Activated naive CD4-positive, alpha-beta T cell treated with anti-CD3 and anti-CD28 coated beads, Interleukin-2, amount 10 ng/mL, durations not matched to agents 7 days and 5 days (primary cell): ENCODE measurements around the gene PCDH10.
A peak's percentile ranks its signal among the peaks of the same experiment; 100 is the strongest.

Experiments used
- CTCF ChIA-PET: fragments of 350-600 bp; sonication (Branson Sonifier 250); formaldehyde crosslinking; loops from one replicate; lab custom pipeline; 2021; ENCODE audit warnings: antibody characterized with exemption; lab: Charles Lee
- DNase-seq: peaks from one replicate; pipeline ENCODE4 v3.0.0-alpha.2; 2020
- H3K27ac Mint-ChIP-seq: one replicate; pipeline ENCODE4 v1.8.0; 2021; ENCODE audit warnings: mild to moderate bottlenecking, moderate library complexity, mixed read lengths
- H3K27me3 Mint-ChIP-seq: one replicate; pipeline ENCODE4 v1.8.0; 2021; ENCODE audit warnings: mild to moderate bottlenecking, mixed read lengths
- H3K36me3 Mint-ChIP-seq: one replicate; pipeline ENCODE4 v1.8.0; 2021; ENCODE audit warnings: mixed read lengths
- H3K4me1 Mint-ChIP-seq: one replicate; pipeline ENCODE4 v1.8.0; 2021; ENCODE audit warnings: mixed read lengths
- H3K4me3 Mint-ChIP-seq: one replicate; pipeline ENCODE4 v1.8.0; 2021; ENCODE audit warnings: mild to moderate bottlenecking, moderate library complexity, mixed read lengths
- H3K9me3 Mint-ChIP-seq: one replicate; pipeline ENCODE4 v1.8.0; 2021; ENCODE audit warnings: mixed read lengths

Gene PCDH10, protein sequence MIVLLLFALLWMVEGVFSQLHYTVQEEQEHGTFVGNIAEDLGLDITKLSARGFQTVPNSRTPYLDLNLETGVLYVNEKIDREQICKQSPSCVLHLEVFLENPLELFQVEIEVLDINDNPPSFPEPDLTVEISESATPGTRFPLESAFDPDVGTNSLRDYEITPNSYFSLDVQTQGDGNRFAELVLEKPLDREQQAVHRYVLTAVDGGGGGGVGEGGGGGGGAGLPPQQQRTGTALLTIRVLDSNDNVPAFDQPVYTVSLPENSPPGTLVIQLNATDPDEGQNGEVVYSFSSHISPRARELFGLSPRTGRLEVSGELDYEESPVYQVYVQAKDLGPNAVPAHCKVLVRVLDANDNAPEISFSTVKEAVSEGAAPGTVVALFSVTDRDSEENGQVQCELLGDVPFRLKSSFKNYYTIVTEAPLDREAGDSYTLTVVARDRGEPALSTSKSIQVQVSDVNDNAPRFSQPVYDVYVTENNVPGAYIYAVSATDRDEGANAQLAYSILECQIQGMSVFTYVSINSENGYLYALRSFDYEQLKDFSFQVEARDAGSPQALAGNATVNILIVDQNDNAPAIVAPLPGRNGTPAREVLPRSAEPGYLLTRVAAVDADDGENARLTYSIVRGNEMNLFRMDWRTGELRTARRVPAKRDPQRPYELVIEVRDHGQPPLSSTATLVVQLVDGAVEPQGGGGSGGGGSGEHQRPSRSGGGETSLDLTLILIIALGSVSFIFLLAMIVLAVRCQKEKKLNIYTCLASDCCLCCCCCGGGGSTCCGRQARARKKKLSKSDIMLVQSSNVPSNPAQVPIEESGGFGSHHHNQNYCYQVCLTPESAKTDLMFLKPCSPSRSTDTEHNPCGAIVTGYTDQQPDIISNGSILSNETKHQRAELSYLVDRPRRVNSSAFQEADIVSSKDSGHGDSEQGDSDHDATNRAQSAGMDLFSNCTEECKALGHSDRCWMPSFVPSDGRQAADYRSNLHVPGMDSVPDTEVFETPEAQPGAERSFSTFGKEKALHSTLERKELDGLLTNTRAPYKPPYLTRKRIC

DNA sequence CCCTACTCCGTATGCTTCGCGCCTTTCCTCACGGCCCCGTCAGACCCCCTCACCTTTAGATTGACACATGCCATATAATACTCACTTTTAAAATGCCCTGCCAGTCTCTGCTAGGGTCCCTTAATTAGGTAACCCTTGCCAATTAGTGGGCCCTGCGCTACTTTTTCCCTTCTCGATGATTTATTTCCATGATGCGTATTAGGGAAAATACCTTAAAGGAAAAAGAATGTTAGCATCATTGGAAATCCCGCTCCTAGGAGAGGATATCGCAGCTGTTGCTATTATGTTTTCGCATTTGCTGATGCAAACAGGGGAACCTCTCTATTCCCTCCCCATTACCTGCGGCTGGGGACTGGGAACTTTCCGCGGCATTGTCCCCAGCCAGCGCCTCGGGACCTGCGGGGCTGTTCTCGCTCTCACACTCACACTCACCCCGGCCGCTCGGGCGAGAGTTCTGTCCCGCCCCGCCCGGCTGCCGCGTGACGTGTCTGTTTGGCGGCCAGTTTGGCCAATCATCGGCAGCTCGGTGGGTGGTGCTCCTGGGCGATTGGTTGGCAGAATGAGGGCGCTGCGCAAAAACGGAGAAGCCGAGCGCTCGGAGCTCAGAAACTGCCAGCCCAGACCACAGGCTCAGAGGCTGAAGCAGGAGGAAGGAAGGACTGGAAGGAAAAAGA is at the start of gene PCDH10:
Gene PCDH10, plus strand, starts transcription at position 605 of the 674 bp plus-strand sequence. CDS start 847 bp downstream, outside the sequence.
- peak; percentile 29 for DNase-seq
- Mint-ChIP-seq H3K36me3 (peaks cover 10% of the 10 kb centered on the region), H3K27me3 (peaks cover 78% of the 10 kb centered on the region), H3K27ac (peak within 1 kb of the TSS; percentile 75), H3K4me1 (peaks cover 18% of the 10 kb centered on the region), H3K9me3 (no peaks in the 10 kb centered on the region), H3K4me3 (peak within 1 kb of the TSS; percentile 30)
- CTCF ChIA-PET: no interaction called here

DNA sequence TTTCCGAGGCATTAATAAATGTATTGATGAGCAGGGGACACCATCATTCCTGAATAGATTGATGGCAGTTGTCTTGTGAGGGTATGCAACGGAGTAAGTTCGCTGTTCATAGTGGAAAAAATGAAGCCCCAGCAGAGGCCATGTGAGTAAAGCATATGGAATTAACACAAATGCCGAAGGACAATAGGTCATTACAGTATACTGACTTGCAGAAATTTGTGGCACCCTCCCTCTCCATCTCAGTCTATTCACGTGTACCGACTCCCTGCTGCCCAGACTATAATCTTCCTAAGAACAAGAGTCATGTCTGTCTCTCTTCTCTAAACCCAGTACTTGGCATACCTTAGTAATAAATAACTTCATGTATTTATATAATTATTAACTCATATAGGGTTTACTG is 47.1 kb upstream of the PCDH10 start:
- Mint-ChIP-seq H3K4me3 (no peak overlapping the region), H3K4me1 (no peaks in the 10 kb centered on the region), H3K27ac (no peak overlapping the region), H3K27me3 (no peaks in the 10 kb centered on the region), H3K36me3 (no peaks in the 10 kb centered on the region), H3K9me3 (peaks cover 2% of the 10 kb centered on the region)
- CTCF ChIA-PET: no interaction called here
- DNase-seq: no peak

DNA sequence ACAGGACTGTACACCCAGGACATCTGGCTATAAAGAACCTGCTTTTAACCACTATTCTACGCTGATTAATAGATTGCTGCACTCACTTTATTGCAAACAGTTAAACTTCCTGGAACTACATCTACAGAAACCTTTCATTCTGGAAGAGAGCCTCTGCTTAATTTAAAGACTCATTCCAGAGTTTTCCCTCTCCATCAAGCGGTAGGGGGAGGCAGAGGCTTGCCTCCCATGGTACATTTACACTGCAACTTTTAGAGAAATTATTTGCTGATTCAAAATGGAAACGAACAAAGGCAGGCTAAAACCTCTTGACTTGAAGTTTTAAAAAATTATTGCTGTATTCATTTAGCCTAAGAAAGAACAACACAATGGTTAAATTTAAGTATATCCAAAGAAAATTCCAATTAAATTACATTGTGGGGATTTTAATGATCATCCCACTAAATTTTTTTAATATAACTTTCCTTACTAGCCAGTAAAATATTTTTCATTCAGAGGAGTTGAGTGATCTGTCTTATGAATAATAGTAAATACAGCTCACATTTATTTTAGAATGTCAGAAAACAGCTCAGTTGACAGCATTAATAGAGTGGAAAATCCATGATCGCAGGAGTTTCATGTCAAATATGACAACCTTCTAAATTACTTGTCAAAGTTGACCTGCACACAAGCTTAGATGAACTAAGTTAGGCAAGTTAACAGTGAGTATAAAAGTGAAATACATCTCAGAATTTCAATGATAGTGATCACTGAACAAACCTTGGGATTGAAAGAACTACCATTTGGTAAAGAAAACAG is 46.3 kb upstream of the PCDH10 start:
- no peak overlapping the region for H3K4me3 Mint-ChIP-seq
- CTCF ChIA-PET: no interaction called here
- H3K27ac Mint-ChIP-seq: no peak overlapping the region
- H3K9me3 Mint-ChIP-seq: peaks cover 2% of the 10 kb centered on the region
- H3K36me3 Mint-ChIP-seq: no peaks in the 10 kb centered on the region
- no peaks in the 10 kb centered on the region for H3K27me3 Mint-ChIP-seq
- no peaks in the 10 kb centered on the region for H3K4me1 Mint-ChIP-seq
- DNase-seq: no peak

DNA sequence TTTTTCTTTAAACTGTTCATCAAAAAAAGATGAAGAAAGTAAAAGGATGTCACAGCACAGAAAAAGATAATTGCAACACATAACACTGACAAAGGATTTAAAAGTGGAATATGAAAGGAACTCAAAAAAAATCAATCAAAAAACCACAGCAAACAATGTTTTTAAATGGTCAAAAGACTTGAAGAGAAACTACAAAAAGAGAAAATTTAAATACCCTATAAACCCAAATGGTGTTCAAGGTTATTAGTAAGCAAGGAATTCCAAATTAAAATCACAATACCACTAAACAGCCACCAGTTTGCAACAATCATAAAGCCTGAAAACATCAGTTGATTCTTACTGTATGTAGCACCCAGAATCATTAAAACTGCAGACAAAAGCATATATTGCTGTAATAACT is 36.5 kb upstream of the PCDH10 start:
- no peaks in the 10 kb centered on the region for H3K36me3 Mint-ChIP-seq
- DNase-seq: no peak
- CTCF ChIA-PET: no interaction called here
- no peaks in the 10 kb centered on the region for H3K4me1 Mint-ChIP-seq
- H3K27me3 Mint-ChIP-seq: no peaks in the 10 kb centered on the region
- no peaks in the 10 kb centered on the region for H3K9me3 Mint-ChIP-seq
- no peak overlapping the region for H3K4me3 Mint-ChIP-seq
- no peak overlapping the region for H3K27ac Mint-ChIP-seq

DNA sequence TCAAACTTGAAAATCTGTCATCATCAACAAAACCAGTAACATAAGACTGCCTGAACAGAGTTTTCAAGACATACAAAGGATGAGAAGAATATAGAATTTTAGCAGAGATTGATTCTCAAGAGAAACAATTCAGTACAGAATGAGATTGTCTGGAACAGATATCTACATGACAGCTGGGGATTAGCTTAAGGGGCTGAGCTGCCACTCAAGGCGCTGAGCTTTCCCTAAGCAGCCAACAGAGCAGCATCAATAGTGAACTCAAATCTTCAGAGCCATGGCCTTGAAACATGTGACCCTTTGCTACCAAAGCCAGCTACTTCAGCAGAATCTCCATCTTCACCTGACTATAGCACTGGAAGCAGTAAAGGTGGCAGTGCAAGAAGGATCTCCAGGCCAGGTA is 24.3 kb upstream of the PCDH10 start:
- DNase-seq: no peak
- Mint-ChIP-seq H3K4me1 (no peaks in the 10 kb centered on the region), H3K4me3 (no peak overlapping the region), H3K9me3 (peaks cover 6% of the 10 kb centered on the region), H3K27me3 (no peaks in the 10 kb centered on the region), H3K27ac (no peak overlapping the region), H3K36me3 (no peaks in the 10 kb centered on the region)
- CTCF ChIA-PET: no interaction called here

DNA sequence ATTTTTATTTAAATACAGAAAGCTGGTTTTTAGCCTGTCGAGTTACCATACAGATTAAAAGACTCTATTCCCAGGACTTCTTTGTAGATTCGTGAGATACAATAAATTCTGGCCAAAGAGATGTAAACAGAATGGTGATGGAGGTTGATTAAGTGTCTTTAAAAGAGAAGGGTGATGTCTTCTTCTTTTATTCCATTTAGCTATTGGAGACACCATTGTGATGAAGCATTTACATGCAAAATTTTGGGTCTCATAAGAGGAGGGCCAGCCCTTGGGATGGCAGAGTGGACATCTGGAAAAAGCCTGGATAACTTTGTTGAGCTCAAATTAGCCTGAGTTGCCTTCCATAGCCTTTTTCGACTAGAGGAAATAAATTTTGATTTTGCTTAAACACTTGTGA is 21.6 kb upstream of the PCDH10 start:
- Mint-ChIP-seq H3K27me3 (no peaks in the 10 kb centered on the region), H3K36me3 (no peaks in the 10 kb centered on the region), H3K27ac (no peak overlapping the region), H3K4me3 (no peak overlapping the region), H3K9me3 (peaks cover 8% of the 10 kb centered on the region), H3K4me1 (no peaks in the 10 kb centered on the region)
- DNase-seq: no peak
- CTCF ChIA-PET: no interaction called here

DNA sequence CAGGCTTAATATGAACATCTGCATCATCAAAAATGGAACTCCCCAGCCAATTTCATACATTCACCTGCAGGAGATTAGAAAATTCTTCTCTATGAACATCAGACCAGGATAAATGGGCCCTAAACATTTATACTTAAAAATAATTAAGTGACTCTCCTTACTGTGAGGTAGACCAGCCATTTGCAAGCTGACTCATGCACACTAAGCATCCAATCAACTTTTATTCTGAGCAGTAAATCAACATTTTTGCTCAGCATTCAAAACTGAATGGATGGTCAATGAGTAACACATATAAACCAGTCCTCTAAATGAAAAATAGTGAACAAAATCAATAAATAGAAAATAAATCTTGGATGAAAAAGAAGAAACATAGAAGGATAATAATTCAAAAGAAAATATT is 19.9 kb upstream of the PCDH10 start:
- no peak overlapping the region for H3K4me3 Mint-ChIP-seq
- H3K9me3 Mint-ChIP-seq: peaks cover 8% of the 10 kb centered on the region
- H3K27me3 Mint-ChIP-seq: no peaks in the 10 kb centered on the region
- no peak overlapping the region for H3K27ac Mint-ChIP-seq
- CTCF ChIA-PET: no interaction called here
- no peaks in the 10 kb centered on the region for H3K36me3 Mint-ChIP-seq
- no peak for DNase-seq
- no peaks in the 10 kb centered on the region for H3K4me1 Mint-ChIP-seq

DNA sequence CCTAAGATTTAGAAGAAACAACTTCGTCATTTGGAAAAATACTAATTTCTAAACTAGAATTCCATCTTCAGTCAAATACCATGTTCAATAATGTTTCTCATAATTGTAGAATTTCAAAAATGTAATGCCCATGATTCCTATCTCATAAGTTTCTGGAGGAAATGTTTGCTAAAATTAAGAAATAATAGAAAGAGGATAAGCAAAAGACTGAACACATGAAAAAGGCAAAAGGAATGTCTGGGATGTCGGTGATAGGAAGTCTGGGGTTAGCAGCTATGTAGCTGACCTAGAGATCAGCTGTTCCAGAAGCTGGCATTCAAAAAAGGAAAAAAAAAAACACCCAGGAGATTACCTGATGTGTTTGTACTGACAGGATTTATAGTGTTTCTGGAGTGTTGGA is 18.9 kb upstream of the PCDH10 start:
- H3K27ac Mint-ChIP-seq: no peak overlapping the region
- peaks cover 8% of the 10 kb centered on the region for H3K9me3 Mint-ChIP-seq
- DNase-seq: no peak
- no peaks in the 10 kb centered on the region for H3K4me1 Mint-ChIP-seq
- CTCF ChIA-PET: no interaction called here
- H3K4me3 Mint-ChIP-seq: no peak overlapping the region
- no peaks in the 10 kb centered on the region for H3K27me3 Mint-ChIP-seq
- H3K36me3 Mint-ChIP-seq: no peaks in the 10 kb centered on the region

DNA sequence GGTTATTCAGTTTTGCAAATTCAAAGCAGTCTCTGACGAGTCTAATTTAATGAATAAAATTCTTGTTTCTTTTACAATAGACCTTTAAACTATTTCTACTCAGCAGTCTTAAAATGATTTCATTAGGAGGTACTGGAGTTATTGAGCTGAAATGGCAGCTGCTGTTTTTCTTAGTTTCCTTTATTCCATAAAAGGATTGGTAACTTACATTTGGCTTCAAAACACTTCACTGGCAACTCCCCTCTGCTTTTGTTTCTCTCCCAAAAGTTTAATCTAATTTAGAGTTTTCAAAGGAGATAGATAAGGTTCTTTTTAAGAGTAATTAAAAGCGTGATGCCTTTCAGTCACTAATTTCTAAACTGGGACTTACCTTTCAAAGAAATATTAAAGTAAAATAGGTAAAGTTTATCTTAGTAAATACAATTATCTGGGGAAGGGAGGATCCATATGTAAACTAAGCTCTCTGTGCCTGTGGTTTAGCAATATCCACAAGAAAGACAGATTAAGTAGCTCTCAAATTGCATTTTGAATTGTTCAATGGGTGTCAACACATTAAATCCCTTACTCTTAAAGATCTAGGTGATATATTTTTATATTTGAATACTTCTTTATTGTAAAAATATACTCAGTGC is 17.1 kb upstream of the PCDH10 start:
- Mint-ChIP-seq H3K4me3 (no peak overlapping the region), H3K4me1 (no peaks in the 10 kb centered on the region), H3K27me3 (no peaks in the 10 kb centered on the region), H3K9me3 (peaks cover 2% of the 10 kb centered on the region), H3K36me3 (no peaks in the 10 kb centered on the region), H3K27ac (no peak overlapping the region)
- CTCF ChIA-PET: no interaction called here
- no peak for DNase-seq

DNA sequence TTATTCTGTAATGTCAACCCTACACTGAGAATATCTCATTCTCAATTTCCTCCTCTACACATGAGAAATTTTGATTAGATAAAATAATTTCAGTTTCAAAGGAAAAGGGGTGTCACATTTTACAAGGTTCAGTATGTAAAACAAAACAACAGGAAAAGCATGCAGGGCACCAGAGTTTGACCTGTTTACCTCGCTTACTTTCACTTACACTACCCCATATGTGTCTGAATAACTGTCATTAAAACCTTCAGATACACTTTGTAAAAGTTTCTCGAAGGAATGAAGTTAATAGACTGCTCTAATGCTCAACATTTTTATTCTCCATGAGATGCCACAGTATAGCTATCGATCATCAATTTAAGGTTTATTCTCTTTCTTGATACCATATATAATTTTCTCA is 12.3 kb upstream of the PCDH10 start:
- CTCF ChIA-PET: no interaction called here
- H3K4me1 Mint-ChIP-seq: no peaks in the 10 kb centered on the region
- H3K4me3 Mint-ChIP-seq: no peak overlapping the region
- H3K27me3 Mint-ChIP-seq: no peaks in the 10 kb centered on the region
- H3K27ac Mint-ChIP-seq: no peak overlapping the region
- H3K9me3 Mint-ChIP-seq: no peaks in the 10 kb centered on the region
- H3K36me3 Mint-ChIP-seq: no peaks in the 10 kb centered on the region
- DNase-seq: no peak

DNA sequence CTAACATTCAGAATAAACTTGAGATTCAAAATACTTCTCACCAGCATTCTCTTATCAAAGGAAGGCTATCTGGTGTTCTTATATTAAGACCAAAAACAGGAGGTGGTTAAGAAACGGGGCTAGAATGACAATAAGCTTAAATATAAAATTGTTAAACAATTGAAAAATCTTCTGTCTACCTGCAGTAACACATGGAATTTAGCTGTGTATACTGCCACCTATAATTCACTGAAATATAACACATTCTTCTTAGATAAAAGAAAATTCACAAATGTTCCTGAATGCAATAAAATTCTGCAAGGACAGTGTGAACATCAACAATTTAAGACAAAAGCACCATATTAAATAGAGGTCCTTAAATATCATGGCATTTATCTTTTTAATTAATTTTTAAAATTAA is 11.5 kb upstream of the PCDH10 start:
- CTCF ChIA-PET: no interaction called here
- Mint-ChIP-seq H3K36me3 (no peaks in the 10 kb centered on the region), H3K4me1 (no peaks in the 10 kb centered on the region), H3K27me3 (no peaks in the 10 kb centered on the region), H3K27ac (no peak overlapping the region), H3K4me3 (no peak overlapping the region), H3K9me3 (no peaks in the 10 kb centered on the region)
- DNase-seq: no peak

DNA sequence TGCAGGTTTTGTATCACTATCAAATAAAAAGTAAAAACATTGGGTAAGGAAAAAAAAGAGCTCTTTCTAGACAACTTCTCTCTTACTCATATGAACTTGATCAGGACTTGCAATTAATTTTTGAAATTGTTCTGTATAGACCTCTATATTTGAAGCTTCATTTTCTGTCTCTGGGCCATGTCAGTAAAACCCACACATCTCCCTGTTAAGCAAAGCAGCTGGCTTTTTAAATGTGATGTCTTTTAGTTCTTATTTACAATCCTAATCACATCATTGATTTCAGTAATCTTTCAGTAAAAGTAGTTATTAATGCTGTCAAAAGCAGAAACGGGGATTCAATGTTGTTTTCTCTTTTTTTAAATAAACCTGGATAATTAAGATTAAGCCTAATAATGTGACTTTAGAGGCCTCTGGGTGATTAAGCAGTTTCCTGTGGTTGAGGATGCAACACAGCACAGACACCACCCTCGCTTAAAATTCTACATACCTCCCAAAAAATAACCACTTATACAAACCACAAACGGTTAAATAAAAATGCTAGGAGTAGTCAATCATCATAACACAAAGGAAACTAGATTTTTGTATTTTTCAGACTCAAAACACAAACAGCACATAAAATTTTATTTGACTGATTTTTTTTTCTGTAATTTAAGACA is 5.2 kb upstream of the PCDH10 start:
- Mint-ChIP-seq H3K9me3 (no peaks in the 10 kb centered on the region), H3K4me3 (no peak overlapping the region), H3K36me3 (no peaks in the 10 kb centered on the region), H3K27ac (no peak overlapping the region), H3K27me3 (peaks cover 30% of the 10 kb centered on the region), H3K4me1 (peaks cover 6% of the 10 kb centered on the region)
- CTCF ChIA-PET: no interaction called here
- DNase-seq: no peak

DNA sequence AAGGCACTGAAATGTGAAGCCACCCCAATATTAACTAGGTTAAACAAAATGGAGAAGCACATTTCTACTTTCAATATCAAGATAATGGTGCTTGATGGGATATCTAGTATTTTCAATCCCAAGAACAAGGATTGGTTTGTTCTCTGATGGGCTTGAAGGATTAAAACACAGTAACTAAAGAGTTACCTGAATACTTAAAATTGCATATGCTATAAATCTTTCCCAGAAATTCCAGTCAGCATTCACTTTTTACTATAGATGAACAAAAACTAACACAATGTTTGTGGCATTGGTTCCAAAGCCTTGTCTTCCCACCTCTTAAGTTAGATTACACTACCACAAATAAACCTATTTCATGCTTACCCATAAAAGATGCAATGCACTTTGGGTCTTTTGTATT is 3.9 kb upstream of the PCDH10 start:
- peaks cover 43% of the 10 kb centered on the region for H3K27me3 Mint-ChIP-seq
- no peak overlapping the region for H3K27ac Mint-ChIP-seq
- DNase-seq: no peak
- peaks cover 12% of the 10 kb centered on the region for H3K4me1 Mint-ChIP-seq
- H3K36me3 Mint-ChIP-seq: peaks cover 1% of the 10 kb centered on the region
- CTCF ChIA-PET: no interaction called here
- H3K4me3 Mint-ChIP-seq: no peak overlapping the region
- no peaks in the 10 kb centered on the region for H3K9me3 Mint-ChIP-seq
